Tibial nerve (tissue), 4 donors: ENCODE data around the gene MPPED1.

Experiments
- CTCF ChIP-seq, 5 experiments: fragments of 200-600 bp in 3 of 5; fragments of 450-650 bp in 2 of 5; sonication (generic) in 3 of 5; IDR thresholded peaks; one replicate each; pipeline ENCODE4 v1.5.1; 2016 to 2019; ENCODE audit warnings: antibody characterized with exemption in 5 of 5, mild to moderate bottlenecking in 3 of 5, moderate library complexity in 2 of 5
- EP300 ChIP-seq, 2 donors: sonication (generic); formaldehyde crosslinking; IDR thresholded peaks; one replicate each; pipeline ENCODE4 v1.6.1; 2017; ENCODE audit warnings: antibody characterized with exemption in 2 of 2, mild to moderate bottlenecking in 1 of 2
- POLR2A ChIP-seq, 2 donors: fragments of 450-650 bp; IDR thresholded peaks; one replicate each; pipeline ENCODE4 v1.6.1; 2017; ENCODE audit warnings: antibody characterized with exemption in 2 of 2, mild to moderate bottlenecking in 2 of 2, moderate library complexity in 2 of 2

- no peak for TF ChIP-seq CTCF (IDR thresholded peaks at IDR 0.05)
- TF ChIP-seq POLR2A (IDR thresholded peaks at IDR 0.05), result no peak
- TF ChIP-seq EP300 (IDR thresholded peaks at IDR 0.05), result no peak
Measured at GRCh38 chr22:43400449-43400848, 11.4 kb upstream of the MPPED1 start.
